Endometrial microvascular endothelial cells (primary cell): Measurements from ENCODE around the gene CKMT2. TPM values are rescaled to one million over a fixed set of nuclear protein-coding genes. Genes with fewer than 3 reads are reported as not detected.

Experiments used
- in situ Hi-C: cut with HindIII; loops from 2 replicates; pipeline ENCODE4 v1.10.0; 2017; ENCODE audit warnings: low sequenced_read_pairs, low pct_unique_long_range_greater_than_20kb; ENCODE audit errors: inconsistent ontology term
- total RNA-seq: library from RNA; depleted of rRNA; stranded (reverse); fragments of >200 nt; gene quantifications from one replicate; pipeline ENCODE4 v1.2.3, GENCODE V29; 2015; ENCODE audit errors: inconsistent ontology term

CKMT2 gene
- total RNA-seq: not detected

- in situ Hi-C loops: no loop called here
Observed at GRCh38 chr5:81233080-81233634, at the start of gene CKMT2. Gene CKMT2 (plus strand): TSS chr5:81233322. CDS start chr5:81251133, 17,811 bp downstream.

- in situ Hi-C loops: no loop called here
Observed at GRCh38 chr5:81183811-81184748, 49.0 kb upstream of the CKMT2 start.

- in situ Hi-C loops: no loop called here
Observed at GRCh38 chr5:81184749-81185110, 48.4 kb upstream of the CKMT2 start.

GRCh38 chr5:81187885-81188284, 45.2 kb upstream of the CKMT2 start:
- in situ Hi-C loops: no loop called here

- in situ Hi-C loops: no loop called here
Observed at GRCh38 chr5:81188962-81189361, 44.2 kb upstream of the CKMT2 start.

GRCh38 chr5:81189875-81190498, 43.1 kb upstream of the CKMT2 start:
- in situ Hi-C loops: no loop called here

- in situ Hi-C loops: no loop called here
Observed at GRCh38 chr5:81191726-81192372, 41.3 kb upstream of the CKMT2 start.

GRCh38 chr5:81192373-81192750, 40.8 kb upstream of the CKMT2 start:
- in situ Hi-C loops: no loop called here

GRCh38 chr5:81194633-81195334, 38.3 kb upstream of the CKMT2 start:
- in situ Hi-C loops: no loop called here

- in situ Hi-C loops: no loop called here
Observed at GRCh38 chr5:81195335-81195929, 37.7 kb upstream of the CKMT2 start.

- in situ Hi-C loops: no loop called here
Observed at GRCh38 chr5:81202655-81203054, 30.5 kb upstream of the CKMT2 start.

- in situ Hi-C loops: no loop called here
Observed at GRCh38 chr5:81203729-81204128, 29.4 kb upstream of the CKMT2 start.

GRCh38 chr5:81204205-81204604, 28.9 kb upstream of the CKMT2 start:
- in situ Hi-C loops: no loop called here

- in situ Hi-C loops: no loop called here
Observed at GRCh38 chr5:81205058-81205457, 28.1 kb upstream of the CKMT2 start.

GRCh38 chr5:81207009-81207408, 26.1 kb upstream of the CKMT2 start:
- in situ Hi-C loops: no loop called here

- in situ Hi-C loops: no loop called here
Observed at GRCh38 chr5:81208904-81209303, 24.2 kb upstream of the CKMT2 start.

GRCh38 chr5:81209386-81209785, 23.7 kb upstream of the CKMT2 start:
- in situ Hi-C loops: no loop called here

- in situ Hi-C loops: no loop called here
Observed at GRCh38 chr5:81209869-81210493, 23.1 kb upstream of the CKMT2 start.
